ENCODE measurements around the gene TMEM183A.

TMEM183A gene

GRCh38 chr1:203072002-203072602, 64.9 kb downstream of the TMEM183A start:
- no peak for DNase-seq (ENCODE audit: low read depth)

- no peak for DNase-seq (ENCODE audit: low read depth)
Measured at GRCh38 chr1:203072911-203073310, 65.7 kb downstream of the TMEM183A start.

- no peak for DNase-seq (ENCODE audit: low read depth)
Measured at GRCh38 chr1:203073469-203073868, 66.3 kb downstream of the TMEM183A start.

Measured in activated T-helper 1 cell treated with Interleukin-2 at 50 U/mL for 16 hours (primary cell).